Rectal smooth muscle tissue (tissue), 1 donor: ENCODE data around the gene ROBO1.

ENCODE experiments used
- H3K27ac ChIP-seq: one replicate; pipeline ENCODE4 v1.7.0; 2013; ENCODE audit warnings: low read depth, low read length, inconsistent platforms
- H3K27me3 ChIP-seq: one replicate; pipeline ENCODE4 v1.7.0; 2013; ENCODE audit warnings: low read length; ENCODE audit not compliant: control insufficient read depth, insufficient read depth
- H3K36me3 ChIP-seq: one replicate; pipeline ENCODE4 v1.7.0; 2013; ENCODE audit warnings: low read length; ENCODE audit not compliant: control insufficient read depth, insufficient read depth
- H3K4me1 ChIP-seq: one replicate; pipeline ENCODE4 v1.7.0; 2013; ENCODE audit warnings: low read length; ENCODE audit not compliant: control insufficient read depth, insufficient read depth
- H3K4me3 ChIP-seq: one replicate; pipeline ENCODE4 v1.7.0; 2013; ENCODE audit warnings: low read length
- H3K9ac ChIP-seq: one replicate; pipeline ENCODE4 v1.7.0; 2013; ENCODE audit warnings: low read length

ROBO1 gene

GRCh38 chr3:79488407-79488806 lies 279.4 kb downstream of the ROBO1 start:
- H3K27me3 ChIP-seq: no peaks in the 10 kb centered on the region
- H3K4me1 ChIP-seq: peaks cover 3% of the 10 kb centered on the region
- no peak overlapping the region for H3K9ac ChIP-seq
- H3K36me3 ChIP-seq: no peaks in the 10 kb centered on the region
- H3K4me3 ChIP-seq: no peak overlapping the region
- no peak overlapping the region for H3K27ac ChIP-seq

DNA sequence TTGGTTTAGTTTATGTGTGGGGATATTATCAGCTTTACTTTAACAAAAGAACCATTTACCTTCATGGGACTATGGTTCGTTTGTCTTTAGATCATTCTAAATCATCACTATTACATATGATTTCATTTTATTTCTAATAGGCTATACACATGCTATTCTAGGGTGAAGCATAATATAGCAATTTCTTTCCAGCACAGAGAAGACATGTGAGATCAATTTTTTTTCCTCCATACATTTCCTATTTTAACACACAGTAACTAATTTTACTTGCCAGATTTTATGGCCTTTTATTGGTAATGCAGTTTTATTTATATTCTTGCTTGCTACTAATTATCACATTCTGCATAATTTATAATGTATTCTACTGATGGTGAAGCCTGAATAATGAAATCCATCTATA lies 287.1 kb downstream of the ROBO1 start:
- no peak overlapping the region for H3K27ac ChIP-seq
- no peaks in the 10 kb centered on the region for H3K4me1 ChIP-seq
- no peaks in the 10 kb centered on the region for H3K27me3 ChIP-seq
- H3K9ac ChIP-seq: no peak overlapping the region
- H3K36me3 ChIP-seq: no peaks in the 10 kb centered on the region
- H3K4me3 ChIP-seq: no peak overlapping the region

DNA sequence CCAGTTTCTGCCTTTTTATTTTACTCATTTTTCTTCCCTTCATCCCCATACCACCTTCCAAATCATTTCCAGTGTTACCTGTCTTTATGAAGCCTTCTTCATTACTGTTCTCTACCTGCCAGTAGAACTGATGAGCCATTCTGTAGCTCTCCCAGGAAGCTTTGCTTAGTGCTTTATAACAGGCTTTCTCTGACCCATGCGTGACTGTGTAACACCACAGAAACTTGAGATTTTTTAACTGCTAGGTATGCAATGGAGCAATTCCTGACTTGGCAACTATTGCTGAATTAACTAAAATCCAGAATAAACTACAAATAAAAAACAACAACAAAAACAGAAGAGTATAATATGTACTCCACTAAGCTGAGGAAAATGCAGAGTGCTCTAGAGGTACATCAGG lies 289.2 kb downstream of the ROBO1 start:
- no peak overlapping the region for H3K27ac ChIP-seq
- H3K4me1 ChIP-seq: no peaks in the 10 kb centered on the region
- no peak overlapping the region for H3K9ac ChIP-seq
- H3K36me3 ChIP-seq: no peaks in the 10 kb centered on the region
- H3K4me3 ChIP-seq: no peak overlapping the region
- no peaks in the 10 kb centered on the region for H3K27me3 ChIP-seq

- no peaks in the 10 kb centered on the region for H3K36me3 ChIP-seq
- H3K27me3 ChIP-seq: no peaks in the 10 kb centered on the region
- H3K4me1 ChIP-seq: no peaks in the 10 kb centered on the region
- H3K4me3 ChIP-seq: no peak overlapping the region
- H3K9ac ChIP-seq: no peak overlapping the region
- no peak overlapping the region for H3K27ac ChIP-seq
These were observed 290.6 kb downstream of the ROBO1 start for GRCh38 chr3:79477242-79477641.

- Histone ChIP-seq H3K4me1 (no peaks in the 10 kb centered on the region), H3K27ac (no peak overlapping the region), H3K9ac (no peak overlapping the region), H3K27me3 (no peaks in the 10 kb centered on the region), H3K4me3 (no peak overlapping the region), H3K36me3 (no peaks in the 10 kb centered on the region)
These were observed 293.8 kb downstream of the ROBO1 start for GRCh38 chr3:79473993-79474392.

DNA sequence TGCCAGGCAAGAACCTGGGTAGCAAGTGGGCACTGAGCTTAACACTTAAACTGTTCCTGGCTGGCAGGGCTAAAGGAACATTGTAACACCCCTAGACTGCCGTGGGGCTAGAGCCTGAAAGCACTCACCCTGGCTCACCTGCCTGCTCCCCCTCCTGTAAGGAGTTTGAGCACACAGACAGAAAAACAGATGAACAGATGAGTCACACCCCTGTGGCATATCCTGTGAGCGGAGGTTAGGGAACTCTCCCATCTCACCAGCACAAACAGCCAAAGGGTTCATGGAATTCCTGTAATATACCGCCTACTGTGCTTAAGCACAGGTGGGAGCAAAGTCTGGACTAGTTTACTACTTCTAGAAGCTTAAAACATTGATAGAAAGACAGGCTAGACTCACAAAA lies 300.1 kb downstream of the ROBO1 start:
- no peak overlapping the region for H3K4me3 ChIP-seq
- no peak overlapping the region for H3K27ac ChIP-seq
- H3K27me3 ChIP-seq: no peaks in the 10 kb centered on the region
- H3K36me3 ChIP-seq: no peaks in the 10 kb centered on the region
- no peaks in the 10 kb centered on the region for H3K4me1 ChIP-seq
- H3K9ac ChIP-seq: no peak overlapping the region

GRCh38 chr3:79461129-79461792 lies 306.5 kb downstream of the ROBO1 start:
- Histone ChIP-seq H3K9ac (no peak overlapping the region), H3K4me1 (no peaks in the 10 kb centered on the region), H3K36me3 (no peaks in the 10 kb centered on the region), H3K27ac (no peak overlapping the region), H3K27me3 (no peaks in the 10 kb centered on the region), H3K4me3 (no peak overlapping the region)

- Histone ChIP-seq H3K4me3 (no peak overlapping the region), H3K9ac (no peak overlapping the region), H3K27ac (no peak overlapping the region)
These were observed 314.2 kb downstream of the ROBO1 start for GRCh38 chr3:79453600-79453999.

DNA sequence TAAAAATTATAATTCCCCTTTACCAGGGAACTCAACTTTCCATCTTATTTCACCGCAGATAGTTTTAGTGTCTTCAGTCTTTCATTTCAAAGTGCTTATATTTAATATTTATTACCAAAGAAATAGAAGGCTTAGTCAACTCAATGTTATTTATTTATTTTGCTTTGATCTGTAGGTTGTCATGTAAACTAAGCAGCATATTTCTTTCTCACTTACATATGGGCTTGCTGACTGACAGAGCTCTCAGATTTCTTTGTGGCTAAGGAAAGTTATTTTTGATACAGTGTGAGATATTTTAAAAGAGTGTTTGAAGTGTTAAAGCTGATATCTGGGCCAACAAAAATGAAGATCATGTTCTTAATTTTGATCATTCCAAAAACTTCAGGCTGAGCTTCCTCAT lies 331.4 kb downstream of the ROBO1 start:
- Histone ChIP-seq H3K4me1 (no peaks in the 10 kb centered on the region), H3K4me3 (no peak overlapping the region), H3K9ac (no peak overlapping the region), H3K36me3 (no peaks in the 10 kb centered on the region), H3K27me3 (no peaks in the 10 kb centered on the region), H3K27ac (no peak overlapping the region)

More at GRCh38 chr3:79453600-79453999, 314.2 kb downstream of the ROBO1 start:
- Histone ChIP-seq H3K27me3 (no peaks in the 10 kb centered on the region), H3K4me1 (no peaks in the 10 kb centered on the region), H3K36me3 (no peaks in the 10 kb centered on the region)

DNA sequence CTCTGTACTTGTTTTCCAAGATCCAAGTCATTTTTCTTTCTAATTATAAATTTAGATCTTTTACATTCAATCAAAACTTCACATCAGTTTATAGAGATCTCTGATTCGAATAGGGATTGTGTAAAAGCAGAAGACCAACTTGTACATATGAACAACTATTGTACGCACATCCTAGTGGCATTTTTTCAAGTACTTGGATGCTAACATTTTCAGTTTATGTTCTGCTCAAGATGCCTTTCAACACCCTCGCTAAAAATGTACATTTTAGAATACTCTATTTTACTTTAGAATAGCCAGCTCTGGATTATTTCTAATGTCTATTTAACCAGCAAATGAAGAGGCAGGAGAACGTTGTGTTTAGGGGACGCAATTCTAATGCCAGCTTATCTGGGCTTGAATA lies 340.7 kb downstream of the ROBO1 start:
- H3K27me3 ChIP-seq: no peaks in the 10 kb centered on the region
- H3K4me1 ChIP-seq: no peaks in the 10 kb centered on the region
- H3K36me3 ChIP-seq: no peaks in the 10 kb centered on the region
- no peak overlapping the region for H3K9ac ChIP-seq
- no peak overlapping the region for H3K27ac ChIP-seq
- no peak overlapping the region for H3K4me3 ChIP-seq

GRCh38 chr3:79424811-79425210 lies 343.0 kb downstream of the ROBO1 start:
- H3K36me3 ChIP-seq: no peaks in the 10 kb centered on the region
- no peaks in the 10 kb centered on the region for H3K4me1 ChIP-seq
- H3K4me3 ChIP-seq: no peak overlapping the region
- no peak overlapping the region for H3K27ac ChIP-seq
- no peaks in the 10 kb centered on the region for H3K27me3 ChIP-seq
- no peak overlapping the region for H3K9ac ChIP-seq

- H3K9ac ChIP-seq: no peak overlapping the region
- H3K36me3 ChIP-seq: no peaks in the 10 kb centered on the region
- H3K4me1 ChIP-seq: no peaks in the 10 kb centered on the region
- H3K4me3 ChIP-seq: no peak overlapping the region
- no peaks in the 10 kb centered on the region for H3K27me3 ChIP-seq
- no peak overlapping the region for H3K27ac ChIP-seq
These were observed 344.4 kb downstream of the ROBO1 start for GRCh38 chr3:79423417-79423816.

DNA sequence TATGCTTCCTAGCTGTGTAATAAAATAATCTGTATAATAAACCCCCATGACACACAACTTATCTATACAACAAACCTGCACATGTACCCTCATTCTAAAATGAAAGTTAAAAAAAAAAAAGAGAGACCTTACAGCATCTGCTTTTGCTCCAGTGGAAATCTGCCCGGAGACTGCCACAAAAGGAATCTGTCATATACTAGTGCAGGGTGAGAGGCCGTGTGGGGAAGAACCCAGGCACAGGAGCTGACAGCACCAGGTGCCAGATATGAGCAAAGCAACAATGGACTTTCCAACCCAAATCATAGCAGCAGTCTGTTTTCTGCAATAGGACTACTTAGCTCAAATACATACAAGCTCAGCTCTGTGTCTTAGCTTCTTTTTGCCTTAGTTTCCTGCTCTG lies 346.5 kb downstream of the ROBO1 start:
- no peak overlapping the region for H3K9ac ChIP-seq
- no peaks in the 10 kb centered on the region for H3K4me1 ChIP-seq
- no peaks in the 10 kb centered on the region for H3K36me3 ChIP-seq
- no peak overlapping the region for H3K4me3 ChIP-seq
- H3K27ac ChIP-seq: no peak overlapping the region
- no peaks in the 10 kb centered on the region for H3K27me3 ChIP-seq
